Heart left ventricle (tissue), 16 donors: ENCODE data around the gene ETFB. TPM values are rescaled to one million over a fixed set of nuclear protein-coding genes. Genes with fewer than 3 reads are reported as not detected.

Experiments
- ATAC-seq, 4 donors: fragments of 200-7000 bp; cut with Tn5 transposase; one replicate each; pipeline ENCODE4 v1.9.1; 2020 to 2022; ENCODE audit warnings: moderate library complexity in 4 of 4, mild to moderate bottlenecking in 3 of 4, moderate number of reproducible peaks in 1 of 4
- DNase-seq, 5 donors: peaks; one replicate each; pipeline ENCODE4 v3.0.0-alpha.2; 2020
- H3K27ac ChIP-seq, 12 donors: fragments of 200-600 bp; sonication (generic) in 4 of 12; one replicate each; pipeline versions ENCODE4 v1.5.0 to v1.8.0; 2016 to 2022; ENCODE audit warnings: mild to moderate bottlenecking in 2 of 12
- H3K27me3 ChIP-seq, 9 donors: fragments of 200-600 bp; sonication (generic) in 2 of 9; one replicate each; pipeline versions ENCODE4 v1.5.1 to v1.8.0; 2016 to 2022; ENCODE audit warnings: mild to moderate bottlenecking in 3 of 9
- H3K36me3 ChIP-seq, 9 donors: fragments of 200-600 bp; sonication (generic) in 2 of 9; one replicate each; pipeline versions ENCODE4 v1.5.0 to v1.8.0; 2018 to 2022; ENCODE audit warnings: mild to moderate bottlenecking in 2 of 9
- H3K4me1 ChIP-seq, 12 donors: fragments of 200-600 bp; sonication (generic) in 4 of 12; one replicate each; pipeline versions ENCODE4 v1.5.0 to v1.8.0; 2016 to 2022; ENCODE audit warnings: mild to moderate bottlenecking in 3 of 12
- H3K4me3 ChIP-seq, 12 donors: fragments of 200-600 bp; sonication (generic) in 4 of 12; one replicate each; pipeline versions ENCODE4 v1.5.0 to v1.8.0; 2017 to 2022; ENCODE audit warnings: mild to moderate bottlenecking in 9 of 12, moderate library complexity in 4 of 12
- H3K9me3 ChIP-seq, 12 donors: fragments of 200-600 bp; sonication (generic) in 4 of 12; one replicate each; pipeline versions ENCODE4 v1.5.0 to v1.8.0; 2016 to 2022; ENCODE audit warnings: mild to moderate bottlenecking in 1 of 12
- CTCF ChIP-seq, 12 donors: fragments of 200-600 bp; sonication (generic) in 4 of 12; IDR thresholded peaks; one replicate each; pipeline versions ENCODE4 v1.5.0 to v1.8.0; 2018 to 2022; ENCODE audit warnings: antibody characterized with exemption in 12 of 12, mild to moderate bottlenecking in 5 of 12
- POLR2A ChIP-seq, 2 donors: fragments of 450-650 bp; IDR thresholded peaks; one replicate each; pipeline ENCODE4 v1.6.1; 2017; ENCODE audit warnings: antibody characterized with exemption in 2 of 2, mild to moderate bottlenecking in 2 of 2, moderate library complexity in 2 of 2
- WGBS, 4 donors: extraction: QIAGEN DNeasy Blood & Tissue Kit in 2 of 4; methylation state at CpG; one replicate each; pipeline versions ENCODE4 v1.1.5 to v1.1.7; 2013 to 2018; 5-methylcytosine and 5-hydroxymethylcytosine counted together
- intact Hi-C, 10 donors: fragments of 100-400 bp; cut with DNase I; formaldehyde crosslinking; loops; one replicate each; pipeline versions ENCODE4 v1.11.1 to v1.14.2; 2022
- long read RNA-seq, 3 donors: library from polyadenylated mRNA; unstranded; transcript quantifications; one replicate each; pipeline ENCODE4 v2.0.0, GENCODE V29; 2020 to 2021
- polyA plus RNA-seq, 2 donors: library from polyadenylated mRNA; stranded (reverse); fragments of 200-250 nt; gene quantifications; one replicate each; pipeline ENCODE4 v1.2.3, GENCODE V29; 2013
- total RNA-seq, 9 donors: library from RNA; depleted of rRNA in 2 of 9; stranded (reverse); fragments of >200 nt in 2 of 9; fragmentation: NEBNext Ultra II Directional in 3 of 9; extraction: Animal tissue kit (Norgen Biotek cat#: 25700) in 3 of 9; gene quantifications; one replicate each; pipeline versions ENCODE4 v1.1.0 to v1.2.4, GENCODE V29; 2016 to 2023
- donor health status: ischemic (EF 13 %, LVEDD 7.1; RV severe dilation, severe dysfunction).
- donor health status: healthy with polysubstance abuse.
- donor health status: DM: no; HTN: yes; CAD: no.
- donor health status: DM: no; HTN: no; CAD: no.
- donor health status: ischemic (EF 25% LVEDD 6.9; RV normal size, moderate dysfunction).
- donor health status: ischemic (EF 25% LVEDD 5.7; RV mildly dilated, moderate dysfunction).
- donor health status: healthy.
- donor health status: DM: yes; HTN: yes; CAD: no.
- donor health status: ischemic (EF 35%, LVEDD 5.7; RV mildly dilated, moderate dysfunction).
- donor health status: nonischemic (EF 11% LVEDD 7.7; RV severe dilation, severe dysfunction).
- donor health status: DM: yes; HTN: yes; CAD: no.
- donor health status: PGD.
- donor health status: ischemic (EF 29% LVEDD 5.4; RV normal size, mild dysfunction).
- donor health status: nonischemic (EF 23%, LVEDD 6.1; RV moderate dilation, normal function).

The ETFB gene
- total RNA-seq (100 to 1,000 TPM; 206 to 835 (median 280) TPM), polyA plus RNA-seq (100 to 1,000 TPM; 301 to 675 TPM)
- long read RNA-seq, donor 1, transcript ETFB-201 (6 exons, 900 nt): major isoform, 426 of 452 reads
- long read RNA-seq, donor 1, partial matches to known transcripts: 11 of 452 reads
- long read RNA-seq, donor 1, other reads (novel, unspliced or antisense): 12 of 452 reads
- long read RNA-seq, donor 2, transcript ETFB-201 (6 exons, 900 nt): major isoform, 284 of 297 reads
- long read RNA-seq, donor 2, partial matches to known transcripts: 6 of 297 reads
- long read RNA-seq, donor 2, other reads (novel, unspliced or antisense): 7 of 297 reads
- long read RNA-seq, donor 3, transcript ETFB-201 (6 exons, 900 nt): major isoform, 229 of 245 reads
- long read RNA-seq, donor 3, partial matches to known transcripts: 4 of 245 reads
- long read RNA-seq, donor 3, other reads (novel, unspliced or antisense): 10 of 245 reads

GRCh38 chr19:51365965-51366388, at the start of gene ETFB:
ETFB (minus strand) TSS chr19:51366388; CDS start chr19:51366326, 62 bp downstream.
- intact Hi-C loops: loop anchor here in 8 of 10 donors (2.0 to 10.0 kb wide), 5 partner anchors 25 to 429 kb away; partner anchors contain the start of gene FPR3 (in 1 of the 8)
- Histone ChIP-seq H3K36me3 (no peaks in the 10 kb centered on the region), H3K27me3 (no peaks in the 10 kb centered on the region), H3K9me3 (no peaks in the 10 kb centered on the region), H3K4me1 (peaks cover 2 to 39% (median 22%) of the 10 kb centered on the region in 12 donors), H3K4me3 (peak within 1 kb of the TSS; percentile 68 to 94 (median 78)), H3K27ac (peak within 1 kb of the TSS; percentile 90 to 98 (median 96))
- DNase-seq (no peak), ATAC-seq (no peak)
- 0 to 1% (median 1%) methylated on average over 13 to 27 of the region's 27 CpGs for WGBS, 4 donors
- TF ChIP-seq POLR2A (IDR thresholded peaks at IDR 0.05) (peak in 1 of 2 donors; percentile 24), CTCF (IDR thresholded peaks at IDR 0.05) (no peak)

- 81 to 87% (median 83%) methylated on average over 8 to 12 of the region's 12 CpGs for WGBS, 4 donors
- Histone ChIP-seq H3K36me3 (no peaks in the 10 kb centered on the region), H3K4me3 (no peak overlapping the region), H3K4me1 (peaks cover 0 to 9% (median 0%) of the 10 kb centered on the region in 12 donors), H3K27me3 (peaks cover 0 to 12% (median 0%) of the 10 kb centered on the region in 9 donors), H3K27ac (no peak overlapping the region), H3K9me3 (no peaks in the 10 kb centered on the region)
- TF ChIP-seq CTCF (IDR thresholded peaks at IDR 0.05) (no peak), POLR2A (IDR thresholded peaks at IDR 0.05) (no peak)
- DNase-seq (no peak), ATAC-seq (no peak)
- intact Hi-C loops: no loop called here
Measured at GRCh38 chr19:51415187-51415586, 49.0 kb upstream of the ETFB start.

GRCh38 chr19:51410950-51411748, 45.0 kb upstream of the ETFB start:
- TF ChIP-seq CTCF (IDR thresholded peaks at IDR 0.05) (no peak), POLR2A (IDR thresholded peaks at IDR 0.05) (no peak)

More at GRCh38 chr19:51410950-51411748, 45.0 kb upstream of the ETFB start:
- H3K27ac ChIP-seq: no peak overlapping the region
- peaks cover 0 to 2% (median 0%) of the 10 kb centered on the region in 12 donors for H3K9me3 ChIP-seq
- ATAC-seq (no peak), DNase-seq (no peak)
- H3K4me1 ChIP-seq: peaks cover 0 to 27% (median 0%) of the 10 kb centered on the region in 12 donors
- no peaks in the 10 kb centered on the region for H3K36me3 ChIP-seq
- no peak overlapping the region for H3K4me3 ChIP-seq
- H3K27me3 ChIP-seq: peaks cover 0 to 11% (median 0%) of the 10 kb centered on the region in 9 donors
- 90 to 96% (median 90%) methylated on average over 15 of the region's 15 CpGs for WGBS, 4 donors
- intact Hi-C loops: no loop called here
